NCI-H2081 (cell line): Measurements from ENCODE around the gene CFAP61.

Experiments used
- DNase-seq, 2 experiments: peaks; one replicate each; lab custom pipeline; 2025; lab: John Stamatoyannopoulos, UW

The CFAP61 gene

DNA sequence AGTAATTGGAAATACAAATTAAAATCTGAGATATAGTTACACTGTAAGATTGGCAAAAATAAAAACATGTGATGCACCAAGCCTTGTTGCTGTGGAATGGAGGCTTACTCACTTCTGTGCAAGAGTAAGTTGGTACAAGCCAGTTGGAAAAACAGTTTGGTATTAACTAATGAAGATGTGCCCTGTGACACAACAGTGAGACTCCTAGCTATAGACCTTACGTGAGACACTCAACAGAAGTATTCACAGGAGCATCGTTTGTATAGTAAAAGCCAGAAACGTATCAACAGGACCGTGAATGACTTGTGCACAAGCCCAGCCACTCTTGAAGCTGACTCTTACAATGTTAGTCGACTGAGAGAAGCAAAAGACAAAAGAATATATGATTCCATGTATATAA lies 20.5 kb upstream of the CFAP61 start:
- DNase-seq = no peak

DNA sequence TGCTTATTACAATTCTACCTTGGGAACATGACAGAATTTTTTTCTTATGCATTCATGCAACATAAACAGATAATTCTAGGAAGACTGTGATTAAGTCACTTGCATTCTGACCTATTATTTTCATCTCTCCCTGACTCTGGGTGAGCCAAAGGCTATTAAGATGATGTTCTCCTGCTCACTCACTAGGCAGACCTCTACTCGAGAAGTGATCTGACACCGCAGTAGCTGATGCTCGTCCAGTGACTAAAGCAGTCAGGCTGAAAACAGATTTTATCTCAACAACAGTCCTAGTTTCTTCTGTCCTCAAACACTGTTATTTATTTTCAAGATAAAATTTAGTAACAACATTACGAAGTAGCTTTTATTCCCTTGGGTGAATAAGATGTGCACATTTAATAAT lies 17.8 kb upstream of the CFAP61 start:
- DNase-seq = no peak

DNA sequence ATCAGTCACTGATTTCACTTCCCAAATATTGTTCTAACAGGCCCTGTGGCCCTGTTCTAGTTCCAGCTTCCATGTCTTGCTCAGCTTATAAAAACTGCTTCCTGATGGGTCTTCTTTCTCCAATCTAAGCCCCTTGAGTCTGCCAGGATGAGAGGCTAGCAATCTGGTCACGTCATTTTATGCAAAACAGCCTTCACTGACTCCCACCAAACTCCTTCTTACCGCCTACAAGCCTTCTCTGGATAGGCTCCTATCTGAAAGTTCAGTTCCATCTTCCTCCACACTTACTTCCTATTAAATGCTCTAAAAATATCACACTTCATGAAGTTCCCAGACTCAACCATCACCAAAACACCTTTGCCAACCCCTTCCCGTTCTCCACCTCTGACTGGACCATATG lies 15.6 kb upstream of the CFAP61 start:
- DNase-seq = no peak

DNA sequence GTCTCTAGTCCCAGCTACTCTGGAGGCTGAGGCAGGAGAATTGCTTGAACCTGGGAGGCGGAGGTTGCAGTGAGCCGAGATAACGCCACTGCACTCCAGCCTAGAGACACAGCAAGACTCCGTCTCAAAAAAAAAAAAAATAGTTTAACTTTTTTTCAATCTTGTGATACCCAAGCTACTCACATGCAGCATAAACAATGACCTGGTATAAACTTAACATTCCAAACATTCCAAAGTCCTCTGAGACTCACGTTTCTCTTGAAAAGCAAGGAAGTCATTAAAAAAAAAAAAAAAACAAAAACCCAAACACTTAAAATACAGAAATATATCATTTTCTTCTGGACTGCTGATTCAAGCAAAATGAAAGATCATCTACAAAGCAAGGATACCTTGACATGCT lies 14.4 kb upstream of the CFAP61 start:
- DNase-seq = no peak

DNA sequence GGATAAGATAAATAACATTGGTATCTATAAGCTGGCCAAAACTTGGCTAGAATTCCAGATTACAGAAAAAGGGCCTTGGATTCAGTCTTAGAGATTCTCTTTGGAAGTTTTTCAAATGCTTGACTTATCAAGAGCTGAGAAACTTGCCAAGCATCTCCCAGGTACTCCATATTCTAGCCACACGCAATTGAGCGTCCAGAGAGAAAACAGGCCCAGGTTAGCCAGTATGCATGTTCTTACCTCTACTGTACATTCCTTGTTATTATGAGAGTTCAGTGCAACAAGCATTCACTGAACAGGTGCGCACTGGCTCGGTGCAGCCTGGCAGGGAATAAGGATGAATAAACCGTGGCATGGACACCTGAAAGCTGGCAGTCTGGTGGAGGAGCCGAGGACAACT lies 13.7 kb upstream of the CFAP61 start:
- DNase-seq = no peak

DNA sequence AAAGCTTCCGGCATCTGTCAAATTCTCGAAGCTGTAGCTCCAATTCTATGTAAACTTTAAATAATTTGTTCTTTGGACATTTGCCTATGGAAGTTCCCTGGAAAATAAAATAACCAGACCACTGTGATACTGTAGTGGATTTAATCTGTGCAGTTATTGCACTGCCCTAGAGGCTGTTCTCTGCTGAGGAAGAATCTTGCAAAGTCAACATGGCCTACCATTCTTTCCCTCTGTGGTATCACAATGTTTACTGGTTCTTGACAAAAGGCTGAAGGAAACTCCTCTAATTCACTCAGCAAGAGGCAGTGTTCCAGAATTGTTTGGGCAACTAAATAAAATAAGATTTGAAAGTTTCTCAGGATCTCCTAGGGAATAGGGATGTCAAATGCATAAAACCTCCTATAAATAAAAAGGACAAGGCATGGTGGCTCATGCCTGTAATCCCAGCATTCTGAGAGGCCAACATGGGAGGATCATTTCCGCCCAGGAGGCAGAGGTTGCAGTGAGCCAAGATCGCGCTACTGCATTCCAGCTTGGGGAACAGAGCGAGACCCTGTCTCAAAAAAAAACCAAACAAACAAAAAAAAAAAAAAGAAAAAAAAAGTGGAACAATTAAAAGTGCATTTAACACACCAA lies 12.5 kb upstream of the CFAP61 start:
- no peak for DNase-seq

DNA sequence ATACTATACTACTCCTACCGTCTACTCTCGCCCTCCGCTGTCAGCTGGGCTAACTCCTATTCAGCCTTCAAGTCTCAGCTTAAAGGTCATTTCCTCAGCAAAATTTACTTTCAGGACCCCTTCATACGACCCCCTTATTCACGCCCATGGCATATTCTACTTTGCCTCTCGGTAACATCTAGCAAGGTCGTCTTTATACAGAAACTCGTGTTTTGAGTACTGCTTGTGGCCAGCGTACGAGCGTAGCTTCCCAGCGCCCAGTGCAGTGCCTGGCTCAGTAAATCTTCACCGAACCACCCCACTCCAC lies 612 bp upstream of the CFAP61 start:
- no peak for DNase-seq

DNA sequence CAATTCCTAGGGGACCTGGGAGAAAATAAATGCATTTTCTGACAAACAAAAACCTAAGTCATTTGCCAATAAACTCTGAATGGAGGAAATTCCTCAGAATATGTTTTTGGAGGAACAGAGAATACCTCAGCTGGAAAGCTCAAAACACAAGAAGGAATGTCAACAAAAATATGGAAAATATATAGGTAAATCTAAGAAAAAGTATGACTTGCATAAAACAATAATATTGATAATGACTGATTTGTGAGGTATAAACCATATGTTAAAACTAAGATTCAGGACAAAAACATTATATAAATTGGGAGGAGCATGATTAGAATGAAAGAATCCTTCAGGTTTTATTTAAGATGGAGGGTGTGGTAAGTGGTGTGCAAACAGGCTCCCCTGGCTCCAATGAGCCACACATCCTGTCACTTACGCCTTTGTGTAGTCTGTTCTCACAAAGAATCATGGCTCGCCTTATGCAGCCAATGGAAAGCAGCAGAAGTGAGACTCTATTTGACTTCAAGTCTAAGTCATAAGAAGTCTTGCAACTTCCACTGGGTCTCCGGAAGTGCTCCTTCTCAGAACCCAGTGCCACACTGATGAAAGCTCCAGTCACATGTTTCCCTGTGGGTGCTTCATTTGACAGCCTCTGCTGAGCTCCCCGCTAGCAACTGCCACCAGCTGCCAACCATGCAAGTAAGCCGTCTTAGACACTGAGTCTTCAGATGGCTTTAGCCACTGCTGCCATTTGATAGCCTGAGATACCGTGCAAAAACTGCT lies 8.1 kb downstream of the CFAP61 start:
- DNase-seq = peak in 1 of 2 experiments; percentile 29

DNA sequence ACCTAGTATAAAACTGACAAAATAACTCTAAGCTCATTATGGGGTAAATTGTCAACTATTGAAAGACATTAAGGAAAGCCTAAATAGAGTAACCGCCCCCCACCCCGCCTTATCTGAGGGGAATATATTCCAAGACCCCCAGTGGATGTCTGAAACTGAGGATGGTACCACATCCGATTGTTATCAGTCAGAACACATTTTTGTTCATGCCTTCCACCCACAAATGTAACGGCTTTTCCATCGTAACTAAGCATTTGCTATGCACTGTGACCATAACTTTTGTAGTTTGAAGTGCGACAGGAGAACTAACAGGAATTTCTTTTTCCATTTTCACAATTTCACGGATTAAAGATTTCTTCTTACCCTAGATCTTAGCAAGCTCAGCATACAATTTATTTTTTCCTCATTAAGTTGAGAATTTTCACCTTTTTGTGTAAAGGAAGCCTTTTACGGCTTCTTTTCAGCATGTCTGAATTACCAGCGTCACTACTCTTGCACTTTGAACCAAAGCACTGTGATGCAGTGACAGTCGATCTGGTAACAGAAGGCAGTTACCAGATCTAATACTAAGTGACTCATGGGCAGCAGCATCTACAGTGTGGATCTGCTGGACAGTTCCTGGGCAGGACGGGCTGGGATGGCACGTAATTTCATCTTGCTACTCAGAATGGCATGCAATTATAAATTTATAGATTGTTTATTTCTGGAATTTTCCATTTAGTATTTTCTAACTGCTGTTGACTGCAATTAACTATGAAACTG lies 11.8 kb downstream of the CFAP61 start:
- DNase-seq = no peak

DNA sequence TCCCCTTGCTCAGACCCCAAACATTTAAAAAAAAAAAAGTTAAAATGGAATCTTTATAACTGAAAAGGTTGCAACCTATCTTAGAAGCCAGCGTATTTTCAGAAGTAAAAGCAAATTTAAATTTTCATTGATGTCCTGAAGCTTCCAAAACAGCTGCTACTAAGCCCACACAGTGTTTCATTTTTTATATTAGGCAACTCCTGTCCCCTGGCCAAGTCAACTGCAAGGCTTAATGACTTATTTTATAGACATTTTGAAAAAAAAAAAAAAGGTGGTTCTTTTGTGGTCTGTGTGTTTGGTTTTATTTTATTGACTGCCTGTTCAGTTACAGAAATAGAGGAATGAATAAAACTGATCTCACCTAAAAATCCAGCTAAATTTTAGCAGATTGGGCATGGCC lies 13.0 kb downstream of the CFAP61 start:
- no peak for DNase-seq

DNA sequence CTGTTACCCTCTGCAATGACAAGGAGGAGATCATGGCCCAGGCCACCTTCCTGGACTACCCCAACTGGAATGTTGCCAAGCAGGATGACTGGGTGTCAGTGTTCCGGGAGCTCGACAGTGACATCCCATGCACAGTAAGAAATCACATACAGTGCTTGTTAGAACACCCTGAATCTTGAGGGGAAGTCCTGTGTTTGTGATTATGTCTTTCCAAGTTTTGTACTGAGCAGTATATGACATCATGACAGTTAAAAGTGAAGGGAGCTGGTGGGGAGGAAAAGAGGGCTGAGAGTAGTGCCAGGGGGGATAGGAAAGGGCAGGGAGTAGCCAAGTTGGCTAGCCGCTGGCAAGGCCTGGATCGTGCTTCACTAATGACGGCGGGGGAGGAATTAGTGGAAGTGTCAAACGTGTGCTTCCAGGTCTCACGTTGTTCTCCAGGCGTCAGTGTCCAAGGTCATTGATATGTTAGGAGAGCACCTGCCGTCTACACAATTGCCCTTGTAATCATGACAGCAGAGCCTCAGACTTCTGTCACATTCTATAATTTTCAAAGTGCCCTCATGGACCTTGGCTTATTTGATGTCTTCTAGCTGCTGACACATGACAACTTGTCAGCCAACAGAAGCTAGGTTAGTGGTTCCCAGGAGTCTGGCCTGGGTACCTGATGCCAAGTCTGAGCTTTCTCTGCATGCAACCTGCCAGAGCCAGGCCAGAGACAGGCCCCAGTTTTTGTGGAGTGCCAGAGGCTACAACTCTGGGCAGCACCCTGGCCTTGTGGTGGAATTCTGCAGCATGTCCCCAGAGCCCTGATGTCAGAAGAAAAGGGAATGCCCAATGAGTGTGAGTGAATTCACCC lies 18.8 kb downstream of the CFAP61 start:
- DNase-seq = no peak

DNA sequence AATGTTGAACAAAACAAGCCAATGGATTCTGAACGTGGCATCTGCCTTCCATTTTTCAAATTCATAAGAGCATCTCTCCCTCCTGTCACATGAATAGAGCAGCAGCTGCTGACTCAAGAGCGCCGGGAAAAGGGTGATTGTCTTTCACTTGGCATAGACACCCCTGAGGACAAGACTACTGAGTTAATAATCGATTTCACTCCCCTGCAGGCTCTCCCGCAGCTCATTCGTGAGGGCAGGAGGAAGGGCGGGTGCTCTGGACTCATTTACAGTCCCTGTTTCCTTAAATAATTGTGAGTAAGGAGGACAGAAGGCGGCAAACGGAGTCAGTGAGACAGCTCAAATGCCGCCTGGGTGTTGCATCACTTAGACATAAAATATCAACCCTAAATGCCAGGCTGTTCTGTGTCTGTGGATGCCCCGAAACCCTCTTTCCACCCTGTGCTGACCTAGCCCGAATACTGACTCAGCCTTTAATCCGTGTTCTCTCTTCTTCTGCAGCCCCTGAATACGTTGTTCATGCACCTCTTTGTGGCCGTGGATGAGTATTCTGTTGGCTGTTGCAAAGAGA lies 21.6 kb downstream of the CFAP61 start:
- peak; percentile 24 to 67 for DNase-seq

DNA sequence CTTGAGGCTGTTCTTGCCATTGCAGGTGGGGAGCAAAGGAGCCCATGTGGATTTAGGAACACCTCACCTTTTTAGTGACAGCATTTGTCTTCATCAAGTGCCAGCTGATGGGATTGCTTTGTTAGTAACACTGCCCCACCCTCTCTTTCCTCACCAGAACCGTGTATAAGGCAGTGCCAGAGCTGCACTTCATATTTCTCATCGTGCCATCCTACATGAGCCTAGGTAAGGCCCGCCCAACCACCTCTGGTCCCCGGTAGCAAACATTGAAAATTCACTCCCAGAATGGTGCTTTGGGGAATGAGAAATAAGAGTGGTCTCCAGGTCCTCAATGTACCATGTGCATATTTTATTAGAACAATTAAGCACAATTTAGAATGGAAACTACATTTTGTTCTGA lies 22.7 kb downstream of the CFAP61 start:
- no peak for DNase-seq

DNA sequence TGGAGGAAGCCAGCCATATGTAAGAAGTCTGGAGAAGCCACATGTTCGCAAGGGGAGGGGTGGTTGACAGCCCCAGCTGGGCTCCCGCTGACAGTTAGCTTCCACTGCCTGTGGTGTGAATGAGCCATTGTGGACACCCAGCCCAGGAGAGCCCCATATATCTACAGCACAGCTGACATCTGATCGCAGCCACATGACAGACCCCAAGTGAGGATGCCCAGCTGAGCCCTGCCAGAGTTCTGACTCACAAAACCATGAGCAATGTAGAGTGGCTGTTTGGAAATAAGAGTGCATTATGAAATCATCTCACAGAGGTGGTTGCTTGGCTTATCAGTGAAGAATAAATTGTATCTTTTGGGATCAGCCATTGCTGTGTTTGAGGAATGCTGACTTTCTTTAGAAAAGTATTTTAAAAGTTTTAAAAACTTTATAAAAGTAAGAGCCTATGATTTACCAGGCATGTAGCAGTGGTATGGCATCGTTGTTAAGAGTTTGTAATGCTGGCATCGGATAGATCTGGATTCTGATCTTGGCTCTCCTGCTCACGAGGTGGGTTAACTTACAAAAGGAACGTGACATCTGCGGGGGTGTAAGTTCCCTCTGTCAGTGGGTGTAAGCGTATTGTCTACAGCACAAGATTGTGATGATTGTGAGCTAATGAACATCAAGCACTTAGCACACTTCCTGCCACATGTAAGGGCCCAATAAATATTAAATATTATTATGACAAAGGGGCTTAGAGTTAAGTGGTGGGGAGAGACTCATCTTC lies 24.1 kb downstream of the CFAP61 start:
- DNase-seq = no peak

DNA sequence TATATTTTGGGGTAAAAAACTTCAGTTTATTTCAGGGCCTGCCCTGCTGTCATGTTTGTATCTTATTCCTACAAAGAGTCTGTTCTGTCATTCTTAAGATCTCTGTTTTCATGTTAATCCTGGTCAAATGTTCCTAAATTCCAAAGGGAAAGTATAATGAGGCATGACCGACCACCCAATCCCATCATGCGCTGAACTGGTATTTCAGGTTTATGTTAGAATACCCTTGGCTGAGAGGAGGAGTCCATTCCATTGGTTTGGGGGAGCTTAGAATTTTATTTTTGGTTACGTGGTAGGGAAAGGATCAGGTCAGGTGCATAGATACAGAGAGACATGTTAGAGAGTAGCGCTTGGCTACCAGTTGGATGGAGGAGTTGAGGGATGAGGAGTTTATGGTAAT lies 25.7 kb downstream of the CFAP61 start:
- DNase-seq = no peak

DNA sequence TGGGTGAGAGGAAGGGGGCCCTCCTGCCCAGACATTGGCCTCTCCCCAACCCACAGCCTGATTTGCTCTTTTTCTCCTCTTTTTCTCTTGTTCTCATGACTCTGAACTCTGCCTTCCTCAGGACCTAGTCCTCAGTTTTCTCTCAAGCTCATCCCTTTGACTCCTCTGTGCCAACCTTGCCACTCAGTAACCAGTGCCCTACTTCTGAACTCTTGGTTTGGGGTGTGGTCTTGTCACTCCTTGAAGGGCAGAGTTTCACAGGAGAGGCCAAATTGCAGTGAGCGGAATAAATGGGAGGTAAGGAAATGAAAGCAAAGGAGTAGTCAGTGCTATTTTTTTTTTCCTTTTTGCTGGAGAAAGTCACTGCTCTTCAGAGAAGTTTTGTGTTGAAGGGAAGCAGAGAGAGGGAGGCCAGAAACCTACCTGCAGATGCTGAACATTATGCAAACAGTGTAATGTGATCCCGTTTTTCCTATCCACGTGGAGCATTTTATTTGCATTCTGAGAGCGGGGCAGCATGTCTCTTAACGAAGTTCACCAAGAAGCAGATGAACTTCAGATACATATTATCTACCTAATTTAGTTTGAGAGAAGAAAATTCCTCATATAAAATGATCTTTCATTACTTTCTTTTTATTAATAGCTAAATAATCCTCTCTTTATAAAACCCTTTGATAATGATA lies 26.9 kb downstream of the CFAP61 start:
- peak in 1 of 2 experiments; percentile 63 for DNase-seq

DNA sequence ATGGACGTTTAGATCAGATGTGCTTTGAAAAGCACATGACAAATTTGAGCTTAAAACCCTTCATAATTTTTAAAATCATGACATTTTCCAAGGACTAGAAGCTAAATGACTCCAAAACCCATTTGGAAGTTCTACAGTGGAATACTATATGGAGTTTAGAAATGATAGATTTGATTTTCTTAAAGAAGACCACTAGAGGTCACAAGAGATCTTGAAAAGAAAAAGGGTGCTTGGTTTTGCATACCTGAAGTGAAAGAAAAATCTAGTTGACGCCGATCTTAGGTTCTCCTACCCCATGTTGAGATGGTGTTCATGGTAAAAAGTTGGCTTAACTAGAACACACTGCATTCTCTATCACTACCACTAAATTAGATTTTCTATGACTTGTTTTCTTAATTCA lies 31.5 kb downstream of the CFAP61 start:
- peak; percentile 80 to 83 for DNase-seq

DNA sequence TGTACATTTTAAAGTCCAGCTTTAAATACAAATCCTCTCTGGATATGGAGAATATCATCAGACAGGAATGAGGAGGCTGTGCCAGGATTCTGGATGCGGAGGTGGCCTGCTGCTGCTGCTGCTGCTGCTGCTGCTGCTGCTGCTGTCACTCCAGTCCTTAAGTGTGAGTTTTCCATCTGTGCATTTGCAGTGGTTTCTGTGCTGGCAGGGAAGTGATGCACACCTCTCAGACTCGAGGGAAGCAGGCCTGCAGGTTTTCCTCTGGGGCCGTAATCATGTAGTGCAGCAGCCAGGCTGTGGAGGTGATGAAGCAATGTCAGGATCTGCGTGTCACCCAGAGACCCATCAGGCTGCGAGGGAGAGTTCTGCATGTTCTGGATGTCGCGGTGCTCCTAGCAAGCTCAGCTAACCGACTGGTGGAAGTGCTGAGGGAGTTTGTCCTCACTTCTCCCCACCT lies 32.0 kb downstream of the CFAP61 start:
- no peak for DNase-seq

DNA sequence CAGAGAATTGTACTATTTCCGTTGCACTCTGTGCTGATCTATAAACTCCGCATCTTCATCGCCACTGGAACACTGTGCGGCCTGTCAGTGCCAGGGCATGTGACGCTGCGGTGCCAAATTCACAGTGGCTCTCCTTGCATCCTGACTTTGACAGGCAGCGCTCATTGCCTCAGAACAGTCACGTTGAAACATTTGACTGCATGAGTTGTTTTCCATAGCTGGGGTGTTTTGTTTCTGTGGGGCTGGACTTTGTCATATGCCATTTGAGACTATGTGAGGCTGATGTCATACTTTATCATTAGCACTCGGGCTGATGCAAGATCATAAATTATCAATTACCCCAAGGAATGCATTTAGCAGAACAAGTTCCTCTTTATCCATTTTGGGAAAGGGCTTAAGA lies 32.7 kb downstream of the CFAP61 start:
- no peak for DNase-seq

DNA sequence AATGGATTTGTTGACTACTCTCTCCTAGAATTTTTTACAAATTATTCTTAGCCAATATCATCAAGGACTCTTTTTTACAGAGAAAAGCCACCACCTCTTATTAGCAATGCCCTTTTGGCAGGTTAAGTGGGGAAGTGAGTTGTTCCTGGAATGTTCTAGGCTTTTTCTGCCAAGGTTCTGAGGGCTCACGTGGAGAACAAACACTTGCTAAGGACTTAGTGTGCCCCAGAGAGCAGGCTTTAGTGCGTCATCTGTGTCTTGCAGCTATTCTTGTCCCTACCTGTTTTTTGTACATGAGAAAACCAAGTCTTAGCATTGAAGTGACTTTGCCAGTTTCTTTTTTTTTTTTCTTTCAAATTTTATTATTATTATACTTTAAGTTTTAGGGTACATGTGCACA lies 33.5 kb downstream of the CFAP61 start:
- no peak for DNase-seq

DNA sequence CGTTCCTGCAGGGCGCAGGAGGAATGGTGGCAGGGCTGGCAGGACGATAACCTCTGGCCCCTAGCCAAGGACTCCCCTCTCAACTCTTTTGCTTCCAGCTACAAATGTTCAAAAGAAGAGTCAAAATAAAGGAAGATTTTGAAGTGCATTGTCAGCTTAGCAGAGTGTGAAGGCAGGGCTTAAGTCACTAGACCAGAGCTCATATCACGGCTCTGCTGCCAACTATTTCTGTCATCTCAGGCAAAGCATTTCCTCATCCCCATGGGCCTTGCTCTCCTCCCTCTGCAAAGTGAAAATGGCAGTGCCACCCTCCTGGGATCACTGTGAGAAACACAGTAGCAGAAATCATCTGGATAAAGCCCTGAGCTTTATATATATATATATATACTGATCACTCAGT lies 36.7 kb downstream of the CFAP61 start:
- DNase-seq = no peak
